ENCODE results near the gene PHF21A. TPM values are rescaled to one million over a fixed set of nuclear protein-coding genes. Genes with fewer than 3 reads are reported as not detected.
A peak's percentile ranks its signal among the peaks of the same experiment; 100 is the strongest.

PHF21A gene
- total and polyA plus RNA-seq, 2 of the 13 experiments (the other 11 are each of a cell fraction or from before 2014, with no cell fraction given) = 4.1 to 34.6 TPM

DNA sequence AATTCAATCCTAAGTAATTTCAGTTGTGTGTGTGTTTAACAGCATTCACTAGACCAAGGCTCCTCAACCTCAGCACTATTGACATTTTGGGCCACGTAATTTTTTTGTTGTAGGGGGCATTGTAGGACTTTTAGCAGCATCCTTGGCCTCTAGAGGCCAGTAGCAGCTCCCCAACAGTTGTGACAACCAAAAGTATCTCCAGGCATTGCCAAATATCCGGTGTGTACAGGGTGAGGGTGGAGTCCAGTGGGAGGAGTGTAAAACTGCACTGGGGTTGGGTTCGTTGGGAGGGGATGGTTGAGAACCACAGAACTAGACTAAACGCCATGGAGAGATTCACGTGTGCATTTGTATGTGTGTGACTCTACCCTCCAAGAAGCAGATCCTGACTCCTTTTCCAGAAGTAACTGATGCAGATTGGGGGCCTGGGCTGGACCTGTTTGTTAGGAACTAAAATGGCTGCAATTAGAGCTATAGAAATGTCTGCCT lies 5.9 kb upstream of the PHF21A start (continued):
- TF ChIP-seq, protein P1, sequence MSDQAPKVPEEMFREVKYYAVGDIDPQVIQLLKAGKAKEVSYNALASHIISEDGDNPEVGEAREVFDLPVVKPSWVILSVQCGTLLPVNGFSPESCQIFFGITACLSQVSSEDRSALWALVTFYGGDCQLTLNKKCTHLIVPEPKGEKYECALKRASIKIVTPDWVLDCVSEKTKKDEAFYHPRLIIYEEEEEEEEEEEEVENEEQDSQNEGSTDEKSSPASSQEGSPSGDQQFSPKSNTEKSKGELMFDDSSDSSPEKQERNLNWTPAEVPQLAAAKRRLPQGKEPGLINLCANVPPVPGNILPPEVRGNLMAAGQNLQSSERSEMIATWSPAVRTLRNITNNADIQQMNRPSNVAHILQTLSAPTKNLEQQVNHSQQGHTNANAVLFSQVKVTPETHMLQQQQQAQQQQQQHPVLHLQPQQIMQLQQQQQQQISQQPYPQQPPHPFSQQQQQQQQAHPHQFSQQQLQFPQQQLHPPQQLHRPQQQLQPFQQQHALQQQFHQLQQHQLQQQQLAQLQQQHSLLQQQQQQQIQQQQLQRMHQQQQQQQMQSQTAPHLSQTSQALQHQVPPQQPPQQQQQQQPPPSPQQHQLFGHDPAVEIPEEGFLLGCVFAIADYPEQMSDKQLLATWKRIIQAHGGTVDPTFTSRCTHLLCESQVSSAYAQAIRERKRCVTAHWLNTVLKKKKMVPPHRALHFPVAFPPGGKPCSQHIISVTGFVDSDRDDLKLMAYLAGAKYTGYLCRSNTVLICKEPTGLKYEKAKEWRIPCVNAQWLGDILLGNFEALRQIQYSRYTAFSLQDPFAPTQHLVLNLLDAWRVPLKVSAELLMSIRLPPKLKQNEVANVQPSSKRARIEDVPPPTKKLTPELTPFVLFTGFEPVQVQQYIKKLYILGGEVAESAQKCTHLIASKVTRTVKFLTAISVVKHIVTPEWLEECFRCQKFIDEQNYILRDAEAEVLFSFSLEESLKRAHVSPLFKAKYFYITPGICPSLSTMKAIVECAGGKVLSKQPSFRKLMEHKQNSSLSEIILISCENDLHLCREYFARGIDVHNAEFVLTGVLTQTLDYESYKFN (CRISPR knock-in tag; conservative IDR thresholded peaks at IDR 0.05) = 0 out of 2 replicates have a peak, but pooled peaks have one; percentile 31
- TF ChIP-seq EP300 (IDR thresholded peaks at IDR 0.05; ENCODE audit: low read depth in 2 of 2, low read length in 2 of 2) (0 out of 4 replicates have a peak, but pooled peaks of 1 of the 2 experiments have one; percentile 33), EP300 (CRISPR knock-in tag; IDR thresholded peaks at IDR 0.05; ENCODE audit: borderline replicate concordance) (no peak), ZNF7 (CRISPR knock-in tag; IDR thresholded peaks at IDR 0.05) (0 out of 2 replicates have a peak, but pooled peaks have one; percentile 21), RARA (CRISPR knock-in tag; IDR thresholded peaks at IDR 0.05) (0 out of 2 replicates have a peak, but pooled peaks have one; percentile 23), MEIS2 (CRISPR knock-in tag; IDR thresholded peaks at IDR 0.05) (no peak), KMT2A (CRISPR knock-in tag; IDR thresholded peaks at IDR 0.05) (no peak), ZNF614 (CRISPR knock-in tag; IDR thresholded peaks at IDR 0.05; ENCODE audit: borderline replicate concordance) (0 out of 2 replicates have a peak, but pooled peaks have one; percentile 62), HHEX (CRISPR knock-in tag; IDR thresholded peaks at IDR 0.05) (no peak)
- TF ChIP-seq, protein P2, sequence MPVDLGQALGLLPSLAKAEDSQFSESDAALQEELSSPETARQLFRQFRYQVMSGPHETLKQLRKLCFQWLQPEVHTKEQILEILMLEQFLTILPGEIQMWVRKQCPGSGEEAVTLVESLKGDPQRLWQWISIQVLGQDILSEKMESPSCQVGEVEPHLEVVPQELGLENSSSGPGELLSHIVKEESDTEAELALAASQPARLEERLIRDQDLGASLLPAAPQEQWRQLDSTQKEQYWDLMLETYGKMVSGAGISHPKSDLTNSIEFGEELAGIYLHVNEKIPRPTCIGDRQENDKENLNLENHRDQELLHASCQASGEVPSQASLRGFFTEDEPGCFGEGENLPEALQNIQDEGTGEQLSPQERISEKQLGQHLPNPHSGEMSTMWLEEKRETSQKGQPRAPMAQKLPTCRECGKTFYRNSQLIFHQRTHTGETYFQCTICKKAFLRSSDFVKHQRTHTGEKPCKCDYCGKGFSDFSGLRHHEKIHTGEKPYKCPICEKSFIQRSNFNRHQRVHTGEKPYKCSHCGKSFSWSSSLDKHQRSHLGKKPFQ (CRISPR knock-in tag; IDR thresholded peaks at IDR 0.05; ENCODE audit: insufficient replicate concordance) = peak; percentile 96
- TF ChIP-seq, protein P3, sequence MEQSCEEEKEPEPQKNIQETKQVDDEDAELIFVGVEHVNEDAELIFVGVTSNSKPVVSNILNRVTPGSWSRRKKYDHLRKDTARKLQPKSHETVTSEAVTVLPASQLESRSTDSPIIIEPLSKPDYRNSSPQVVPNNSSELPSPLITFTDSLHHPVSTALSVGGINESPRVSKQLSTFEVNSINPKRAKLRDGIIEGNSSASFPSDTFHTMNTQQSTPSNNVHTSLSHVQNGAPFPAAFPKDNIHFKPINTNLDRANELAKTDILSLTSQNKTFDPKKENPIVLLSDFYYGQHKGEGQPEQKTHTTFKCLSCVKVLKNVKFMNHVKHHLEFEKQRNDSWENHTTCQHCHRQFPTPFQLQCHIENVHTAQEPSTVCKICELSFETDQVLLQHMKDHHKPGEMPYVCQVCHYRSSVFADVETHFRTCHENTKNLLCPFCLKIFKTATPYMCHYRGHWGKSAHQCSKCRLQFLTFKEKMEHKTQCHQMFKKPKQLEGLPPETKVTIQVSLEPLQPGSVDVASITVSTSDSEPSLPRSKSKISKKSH (CRISPR knock-in tag; IDR thresholded peaks at IDR 0.05; ENCODE audit: borderline replicate concordance) = no peak
- TF ChIP-seq, protein P4, sequence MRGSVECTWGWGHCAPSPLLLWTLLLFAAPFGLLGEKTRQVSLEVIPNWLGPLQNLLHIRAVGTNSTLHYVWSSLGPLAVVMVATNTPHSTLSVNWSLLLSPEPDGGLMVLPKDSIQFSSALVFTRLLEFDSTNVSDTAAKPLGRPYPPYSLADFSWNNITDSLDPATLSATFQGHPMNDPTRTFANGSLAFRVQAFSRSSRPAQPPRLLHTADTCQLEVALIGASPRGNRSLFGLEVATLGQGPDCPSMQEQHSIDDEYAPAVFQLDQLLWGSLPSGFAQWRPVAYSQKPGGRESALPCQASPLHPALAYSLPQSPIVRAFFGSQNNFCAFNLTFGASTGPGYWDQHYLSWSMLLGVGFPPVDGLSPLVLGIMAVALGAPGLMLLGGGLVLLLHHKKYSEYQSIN (CRISPR knock-in tag; IDR thresholded peaks at IDR 0.05; ENCODE audit: borderline replicate concordance) = no peak
- TF ChIP-seq, protein P5, sequence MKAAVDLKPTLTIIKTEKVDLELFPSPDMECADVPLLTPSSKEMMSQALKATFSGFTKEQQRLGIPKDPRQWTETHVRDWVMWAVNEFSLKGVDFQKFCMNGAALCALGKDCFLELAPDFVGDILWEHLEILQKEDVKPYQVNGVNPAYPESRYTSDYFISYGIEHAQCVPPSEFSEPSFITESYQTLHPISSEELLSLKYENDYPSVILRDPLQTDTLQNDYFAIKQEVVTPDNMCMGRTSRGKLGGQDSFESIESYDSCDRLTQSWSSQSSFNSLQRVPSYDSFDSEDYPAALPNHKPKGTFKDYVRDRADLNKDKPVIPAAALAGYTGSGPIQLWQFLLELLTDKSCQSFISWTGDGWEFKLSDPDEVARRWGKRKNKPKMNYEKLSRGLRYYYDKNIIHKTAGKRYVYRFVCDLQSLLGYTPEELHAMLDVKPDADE (CRISPR knock-in tag; IDR thresholded peaks at IDR 0.05) = no peak
- TF ChIP-seq, protein P6, sequence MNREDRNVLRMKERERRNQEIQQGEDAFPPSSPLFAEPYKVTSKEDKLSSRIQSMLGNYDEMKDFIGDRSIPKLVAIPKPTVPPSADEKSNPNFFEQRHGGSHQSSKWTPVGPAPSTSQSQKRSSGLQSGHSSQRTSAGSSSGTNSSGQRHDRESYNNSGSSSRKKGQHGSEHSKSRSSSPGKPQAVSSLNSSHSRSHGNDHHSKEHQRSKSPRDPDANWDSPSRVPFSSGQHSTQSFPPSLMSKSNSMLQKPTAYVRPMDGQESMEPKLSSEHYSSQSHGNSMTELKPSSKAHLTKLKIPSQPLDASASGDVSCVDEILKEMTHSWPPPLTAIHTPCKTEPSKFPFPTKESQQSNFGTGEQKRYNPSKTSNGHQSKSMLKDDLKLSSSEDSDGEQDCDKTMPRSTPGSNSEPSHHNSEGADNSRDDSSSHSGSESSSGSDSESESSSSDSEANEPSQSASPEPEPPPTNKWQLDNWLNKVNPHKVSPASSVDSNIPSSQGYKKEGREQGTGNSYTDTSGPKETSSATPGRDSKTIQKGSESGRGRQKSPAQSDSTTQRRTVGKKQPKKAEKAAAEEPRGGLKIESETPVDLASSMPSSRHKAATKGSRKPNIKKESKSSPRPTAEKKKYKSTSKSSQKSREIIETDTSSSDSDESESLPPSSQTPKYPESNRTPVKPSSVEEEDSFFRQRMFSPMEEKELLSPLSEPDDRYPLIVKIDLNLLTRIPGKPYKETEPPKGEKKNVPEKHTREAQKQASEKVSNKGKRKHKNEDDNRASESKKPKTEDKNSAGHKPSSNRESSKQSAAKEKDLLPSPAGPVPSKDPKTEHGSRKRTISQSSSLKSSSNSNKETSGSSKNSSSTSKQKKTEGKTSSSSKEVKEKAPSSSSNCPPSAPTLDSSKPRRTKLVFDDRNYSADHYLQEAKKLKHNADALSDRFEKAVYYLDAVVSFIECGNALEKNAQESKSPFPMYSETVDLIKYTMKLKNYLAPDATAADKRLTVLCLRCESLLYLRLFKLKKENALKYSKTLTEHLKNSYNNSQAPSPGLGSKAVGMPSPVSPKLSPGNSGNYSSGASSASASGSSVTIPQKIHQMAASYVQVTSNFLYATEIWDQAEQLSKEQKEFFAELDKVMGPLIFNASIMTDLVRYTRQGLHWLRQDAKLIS (CRISPR knock-in tag; IDR thresholded peaks at IDR 0.05) = no peak
